Smooth muscle cell (in vitro differentiated cells): ENCODE measurements around the gene RPL27A. TPM values are rescaled to one million over a fixed set of nuclear protein-coding genes. Genes with fewer than 3 reads are reported as not detected.

Experiments used
- DNase-seq: peaks from one replicate; lab custom pipeline; 2025; ENCODE audit not compliant: unreplicated experiment; lab: John Stamatoyannopoulos, UW
- H2AFZ ChIP-seq: fragments of 200-600 bp; sonication (generic); 2 replicates; pipeline ENCODE4 v1.6.0; 2016; ENCODE audit warnings: antibody characterized with exemption, low read depth, mild to moderate bottlenecking
- H3F3A ChIP-seq: fragments of 200-600 bp; sonication (generic); 2 replicates; pipeline ENCODE4 v1.6.0; 2017; ENCODE audit warnings: antibody characterized with exemption, low read depth
- H3K27ac ChIP-seq: fragments of 200-600 bp; sonication (generic); 2 replicates; pipeline ENCODE4 v1.5.1; 2016; ENCODE audit warnings: low read depth, mild to moderate bottlenecking
- H3K27me3 ChIP-seq: fragments of 200-600 bp; sonication (generic); 2 replicates; pipeline ENCODE4 v1.6.1; 2016; ENCODE audit warnings: low read depth, mild to moderate bottlenecking
- H3K36me3 ChIP-seq: fragments of 200-600 bp; sonication (generic); 2 replicates; pipeline ENCODE4 v1.5.1; 2016; ENCODE audit warnings: low read depth
- H3K4me1 ChIP-seq: fragments of 200-600 bp; sonication (generic); 2 replicates; pipeline ENCODE4 v1.5.1; 2016; ENCODE audit warnings: low read depth
- H3K4me2 ChIP-seq: fragments of 200-600 bp; sonication (generic); 2 replicates; pipeline ENCODE4 v1.6.0; 2016; ENCODE audit warnings: mild to moderate bottlenecking
- H3K4me3 ChIP-seq: fragments of 200-600 bp; sonication (generic); 2 replicates; pipeline ENCODE4 v1.5.1; 2016; ENCODE audit warnings: mild to moderate bottlenecking
- H3K79me2 ChIP-seq: fragments of 200-600 bp; sonication (generic); 2 replicates; pipeline ENCODE4 v1.6.0; 2016; ENCODE audit warnings: low read depth, mild to moderate bottlenecking
- H3K9ac ChIP-seq: fragments of 200-600 bp; sonication (generic); 2 replicates; pipeline ENCODE4 v1.6.0; 2016; ENCODE audit warnings: low read depth
- H3K9me3 ChIP-seq: fragments of 200-600 bp; sonication (generic); replicated peaks from 2 replicates; pipeline ENCODE4 v1.5.1; 2016; ENCODE audit warnings: low read depth
- H4K20me1 ChIP-seq: fragments of 200-600 bp; sonication (generic); 2 replicates; pipeline ENCODE4 v1.6.0; 2016; ENCODE audit warnings: low read depth
- WGBS: methylation state at CpG from one replicate; pipeline ENCODE4 v1.1.7; 2016; ENCODE audit warnings: low lambda C conversion rate; 5-methylcytosine and 5-hydroxymethylcytosine counted together
- polyA plus RNA-seq: library from polyadenylated mRNA; unstranded; fragments of >200 nt; fragmentation: Nextera tagmentation; extraction: Ambion mirVana; gene quantifications from 2 replicates; pipeline ENCODE4 v1.2.1, GENCODE V29; 2016
- total RNA-seq: library from RNA; depleted of rRNA; stranded (reverse); fragments of >200 nt; gene quantifications from 2 replicates; pipeline ENCODE4 v1.2.3, GENCODE V29; 2014
- TF ChIP-seq, protein P1 (sequence below): fragments of 200-600 bp; sonication (generic); IDR thresholded peaks from 2 replicates; pipeline ENCODE4 v1.5.1; 2017; ENCODE audit warnings: borderline replicate concordance, mild to moderate bottlenecking, antibody characterized with exemption; ENCODE audit not compliant: insufficient read depth, poor library complexity, severe bottlenecking

RPL27A gene
- total and polyA plus RNA-seq, 2 experiments from 2014 or later, result 817 to 1,140 TPM

DNA sequence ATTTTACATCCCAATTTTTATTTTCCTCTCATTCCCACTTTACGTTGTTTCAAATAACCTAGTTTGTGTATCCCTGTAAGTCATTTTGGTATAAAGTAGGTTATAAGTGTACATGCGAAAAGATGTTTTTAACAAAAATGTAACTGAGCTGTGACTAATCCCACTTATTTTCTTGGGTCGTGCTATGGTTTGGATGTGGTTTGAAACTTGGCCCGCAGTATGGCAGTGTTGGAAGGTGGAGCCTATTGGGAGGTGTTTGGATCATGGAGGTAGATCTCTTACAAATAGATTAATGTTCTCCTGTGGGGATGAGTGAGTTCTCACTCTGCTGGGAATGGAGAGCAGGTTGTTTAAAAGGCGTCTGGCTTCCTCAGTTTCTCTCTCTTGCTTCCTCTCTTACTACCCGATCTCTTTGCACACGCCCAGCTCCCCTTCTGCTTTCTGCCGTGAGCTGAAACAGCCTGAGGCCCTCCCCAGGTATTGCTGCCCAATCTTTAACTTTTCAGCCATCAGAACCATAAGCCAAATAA is 7.2 kb downstream of the RPL27A start:
- Histone ChIP-seq H3K9me3 (no peaks in the 10 kb centered on the region), H3K27ac (peak overlapping the region; percentile 55), H3K36me3 (no peaks in the 10 kb centered on the region), H3K79me2 (peaks cover 4% of the 10 kb centered on the region), H3K9ac (no peak overlapping the region), H3K4me2 (peak overlapping the region; percentile 87), H3K27me3 (no peaks in the 10 kb centered on the region), H2AFZ (no peak overlapping the region), H3K4me3 (peak overlapping the region; percentile 55), H3F3A (peaks cover 76% of the 10 kb centered on the region), H4K20me1 (peaks cover 49% of the 10 kb centered on the region), H3K4me1 (peaks cover 22% of the 10 kb centered on the region)
- WGBS, result 88% methylated on average over 8 of the region's 8 CpGs
- TF ChIP-seq, protein P1, sequence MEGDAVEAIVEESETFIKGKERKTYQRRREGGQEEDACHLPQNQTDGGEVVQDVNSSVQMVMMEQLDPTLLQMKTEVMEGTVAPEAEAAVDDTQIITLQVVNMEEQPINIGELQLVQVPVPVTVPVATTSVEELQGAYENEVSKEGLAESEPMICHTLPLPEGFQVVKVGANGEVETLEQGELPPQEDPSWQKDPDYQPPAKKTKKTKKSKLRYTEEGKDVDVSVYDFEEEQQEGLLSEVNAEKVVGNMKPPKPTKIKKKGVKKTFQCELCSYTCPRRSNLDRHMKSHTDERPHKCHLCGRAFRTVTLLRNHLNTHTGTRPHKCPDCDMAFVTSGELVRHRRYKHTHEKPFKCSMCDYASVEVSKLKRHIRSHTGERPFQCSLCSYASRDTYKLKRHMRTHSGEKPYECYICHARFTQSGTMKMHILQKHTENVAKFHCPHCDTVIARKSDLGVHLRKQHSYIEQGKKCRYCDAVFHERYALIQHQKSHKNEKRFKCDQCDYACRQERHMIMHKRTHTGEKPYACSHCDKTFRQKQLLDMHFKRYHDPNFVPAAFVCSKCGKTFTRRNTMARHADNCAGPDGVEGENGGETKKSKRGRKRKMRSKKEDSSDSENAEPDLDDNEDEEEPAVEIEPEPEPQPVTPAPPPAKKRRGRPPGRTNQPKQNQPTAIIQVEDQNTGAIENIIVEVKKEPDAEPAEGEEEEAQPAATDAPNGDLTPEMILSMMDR, result no peak
- DNase-seq, result no peak

DNA sequence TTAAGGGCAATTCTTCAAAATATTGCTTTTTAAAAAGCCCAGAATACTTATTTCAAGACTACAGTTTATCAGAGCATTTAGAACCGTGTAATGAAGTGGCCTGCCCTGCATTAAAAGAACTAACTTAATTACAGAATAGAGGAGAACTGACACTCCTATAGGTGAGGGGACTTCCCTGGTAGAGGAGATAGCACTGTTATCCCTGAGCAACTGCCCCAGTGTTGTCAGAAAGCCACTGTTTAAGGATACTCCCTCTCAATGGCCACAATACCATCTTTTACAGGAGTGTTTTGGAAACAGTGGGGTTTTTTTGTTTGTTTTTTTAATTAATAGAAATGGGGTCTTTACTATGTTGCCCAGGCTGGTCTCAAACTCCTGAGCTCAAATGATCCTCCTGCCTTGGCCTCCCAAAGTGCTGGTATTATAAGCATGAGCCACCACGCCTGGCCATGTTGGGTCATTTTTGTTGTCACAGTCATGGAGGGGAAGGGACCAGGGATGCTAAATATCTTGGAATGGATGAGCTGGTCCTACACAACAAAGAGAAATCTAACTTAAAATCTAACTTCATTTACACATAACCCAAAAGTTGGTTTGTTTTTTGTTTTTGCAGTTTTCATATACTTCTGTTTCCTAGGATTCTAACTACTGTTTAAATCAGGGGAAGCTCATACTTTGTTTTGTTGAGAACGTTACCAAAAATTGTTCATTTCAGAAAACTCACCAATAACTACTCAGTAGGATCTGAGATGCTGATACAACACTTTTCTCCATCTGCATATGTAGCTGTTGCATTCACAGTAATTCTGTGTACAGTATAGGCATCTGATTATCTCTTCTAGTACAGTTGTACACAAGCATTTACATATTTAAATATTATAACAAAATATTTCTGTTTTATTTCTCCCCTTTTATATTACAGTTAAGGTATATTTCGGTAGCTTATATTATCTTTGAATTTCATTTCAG is 8.1 kb downstream of the RPL27A start:
- WGBS, result 95% methylated on average over 4 of the region's 4 CpGs

DNA sequence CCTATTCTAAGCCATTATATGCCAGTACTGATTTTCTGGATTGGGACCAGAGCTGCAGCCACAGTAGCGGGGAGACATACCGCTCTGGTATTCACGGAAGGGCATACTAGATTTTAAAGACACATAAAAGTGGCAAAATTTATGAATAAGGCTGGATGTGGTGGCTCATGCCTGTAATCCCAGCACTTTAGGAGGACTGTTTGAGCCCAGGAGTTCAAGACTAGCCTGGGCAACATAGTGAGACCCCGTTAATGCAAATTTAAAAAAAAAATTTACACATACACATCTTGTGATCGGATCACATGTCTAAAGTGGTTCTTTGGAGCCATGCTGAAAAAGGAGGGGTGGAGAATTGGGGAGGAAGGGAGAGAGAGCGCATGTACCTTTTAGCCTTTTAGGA is 9.0 kb downstream of the RPL27A start:
- 97% methylated on average over 6 of the region's 6 CpGs for WGBS

More for the DNA sequence above, 8.1 kb downstream of the RPL27A start:
- TF ChIP-seq, protein P1, result no peak
- no peak overlapping the region for H3K9ac ChIP-seq
- no peak overlapping the region for H2AFZ ChIP-seq
- peaks cover 69% of the 10 kb centered on the region for H3F3A ChIP-seq
- H3K4me1 ChIP-seq, result peaks cover 22% of the 10 kb centered on the region
- peak overlapping the region; percentile 55 for H3K27ac ChIP-seq
- no peaks in the 10 kb centered on the region for H3K9me3 ChIP-seq
- no peak overlapping the region for H3K4me2 ChIP-seq
- peaks cover 47% of the 10 kb centered on the region for H4K20me1 ChIP-seq
- no peak for DNase-seq
- no peaks in the 10 kb centered on the region for H3K27me3 ChIP-seq
- H3K79me2 ChIP-seq, result no peaks in the 10 kb centered on the region
- no peak overlapping the region for H3K4me3 ChIP-seq
- H3K36me3 ChIP-seq, result peaks cover 7% of the 10 kb centered on the region

More for the DNA sequence above, 9.0 kb downstream of the RPL27A start:
- Histone ChIP-seq H3K4me2 (no peak overlapping the region), H3K9ac (no peak overlapping the region), H3K79me2 (no peaks in the 10 kb centered on the region), H3K27me3 (no peaks in the 10 kb centered on the region), H3K27ac (peak overlapping the region; percentile 55), H3K4me3 (no peak overlapping the region), H3K9me3 (no peaks in the 10 kb centered on the region), H3F3A (peaks cover 60% of the 10 kb centered on the region), H4K20me1 (peaks cover 53% of the 10 kb centered on the region), H3K4me1 (peaks cover 22% of the 10 kb centered on the region), H2AFZ (no peak overlapping the region), H3K36me3 (peaks cover 10% of the 10 kb centered on the region)
- TF ChIP-seq, protein P1, result no peak
- no peak for DNase-seq
